HG02943 (cell line): ENCODE results near the gene AGAP1.

Experiments
- ATAC-seq: cut with Tn5 transposase; IDR thresholded peaks from one replicate; pipeline ENCODE4 v1.9.1; 2021; ENCODE audit warnings: mild to moderate bottlenecking, low read depth, moderate library complexity; ENCODE audit not compliant: unreplicated experiment

The AGAP1 gene

DNA sequence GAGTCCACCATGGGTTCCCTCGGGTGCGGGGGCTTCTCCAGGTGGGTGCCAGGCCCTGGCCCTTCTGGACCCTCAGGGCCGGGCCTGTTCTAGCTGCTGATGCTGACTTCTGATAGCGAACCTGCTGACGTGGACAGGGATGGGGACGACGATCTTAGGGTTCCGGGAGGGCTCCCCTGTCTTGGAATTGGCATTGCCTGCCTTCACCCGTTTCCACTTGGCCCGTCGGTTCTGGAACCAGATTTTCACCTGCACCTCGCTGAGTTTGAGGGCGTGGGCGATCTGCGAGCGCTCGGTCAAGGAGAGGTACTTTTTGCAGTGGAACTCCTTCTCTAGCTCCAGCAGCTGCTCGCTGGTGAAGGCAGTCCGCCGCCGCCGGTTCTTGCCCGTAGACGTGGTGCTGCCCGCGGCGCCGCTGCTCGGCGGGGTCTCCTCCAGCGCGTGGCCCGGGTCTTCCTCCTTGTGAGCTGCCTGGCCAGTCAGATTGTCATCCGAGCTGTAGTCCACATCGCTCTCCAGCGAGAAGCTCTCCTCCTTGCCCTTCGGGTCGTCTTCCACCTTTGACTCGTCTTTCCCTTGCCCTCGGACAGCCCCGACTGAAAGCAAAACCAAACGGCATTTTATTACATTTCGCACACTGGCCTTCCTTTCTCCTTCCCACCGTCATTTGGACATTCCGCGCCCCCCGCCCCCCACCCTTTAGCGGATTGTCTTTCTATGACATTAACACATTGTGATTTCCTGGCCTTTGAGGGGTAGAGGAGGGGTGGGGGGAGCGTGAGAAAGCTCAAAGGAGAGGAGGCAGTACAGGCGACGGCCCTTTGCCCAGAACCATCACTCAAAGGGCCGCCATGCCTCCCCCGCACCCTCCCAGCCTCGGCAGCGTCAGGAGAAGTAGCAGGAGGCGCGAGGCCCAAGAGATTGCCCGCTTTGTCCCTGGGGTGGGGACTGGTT, 672.3 kb downstream of the AGAP1 start:
- no peak for ATAC-seq

DNA sequence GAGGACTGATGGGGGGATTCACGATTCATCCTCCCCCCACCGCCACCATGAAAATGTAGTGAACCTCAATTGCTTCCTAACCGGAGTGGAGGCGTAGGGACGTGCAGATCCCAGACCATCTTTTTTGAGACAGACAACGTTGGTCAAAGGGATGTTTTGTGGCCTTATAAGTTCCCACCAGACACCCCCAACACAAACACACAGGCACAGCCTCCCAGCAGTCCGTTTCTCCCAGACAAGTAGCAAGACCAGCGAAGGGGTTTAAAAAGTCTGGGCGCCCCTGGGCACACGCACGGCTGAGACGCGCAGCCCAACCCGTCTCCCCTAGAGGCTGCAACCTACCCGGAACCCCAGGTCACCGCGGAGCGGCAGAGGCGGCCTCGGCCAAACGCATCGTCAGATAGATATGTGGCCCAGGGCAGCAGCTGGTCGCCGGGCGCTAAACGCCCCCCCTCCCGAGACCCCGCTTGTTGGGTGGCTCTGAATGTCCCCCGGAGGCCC, 673.0 kb downstream of the AGAP1 start:
- ATAC-seq = no peak

DNA sequence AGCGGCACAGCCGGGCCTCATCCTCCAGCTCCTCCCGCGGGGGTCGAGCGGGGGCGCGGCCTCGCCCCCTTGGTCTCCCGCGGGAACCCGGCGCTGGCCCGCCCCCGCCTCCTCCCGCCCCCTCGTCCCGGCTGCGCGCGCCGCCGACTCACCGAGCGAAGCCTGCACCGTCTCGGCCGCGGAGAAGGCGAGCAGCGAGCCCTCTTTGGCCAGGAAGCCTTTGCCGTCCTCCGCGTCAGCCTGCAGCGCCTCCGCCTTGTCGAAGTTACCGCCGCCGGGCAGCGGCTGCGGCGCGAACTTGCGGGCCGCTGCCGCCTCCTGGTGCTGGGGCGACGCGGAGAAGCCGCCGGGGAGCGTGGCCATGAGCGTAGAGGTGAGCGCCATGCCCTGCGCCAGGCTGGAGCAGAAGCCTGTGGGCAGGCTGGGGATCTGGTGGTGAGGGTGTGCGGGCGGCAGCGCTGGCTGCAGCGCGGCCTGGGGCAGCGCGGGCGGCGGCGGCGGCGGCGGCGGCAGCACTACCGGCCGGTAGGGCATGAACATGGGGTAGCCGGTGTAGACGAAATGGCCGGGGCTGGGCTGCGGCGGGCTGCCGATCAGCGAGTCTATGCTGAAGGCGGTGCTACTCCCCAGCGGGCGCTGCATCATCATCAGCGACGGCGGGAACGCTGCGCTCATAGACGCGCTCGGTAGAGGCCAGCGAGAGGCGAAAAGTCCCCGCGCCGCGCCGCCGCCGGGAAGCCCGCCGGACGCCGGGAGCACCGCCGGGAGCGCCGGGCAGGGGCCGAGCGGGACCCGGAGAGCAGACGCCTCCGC, 673.7 kb downstream of the AGAP1 start:
- no peak for ATAC-seq

DNA sequence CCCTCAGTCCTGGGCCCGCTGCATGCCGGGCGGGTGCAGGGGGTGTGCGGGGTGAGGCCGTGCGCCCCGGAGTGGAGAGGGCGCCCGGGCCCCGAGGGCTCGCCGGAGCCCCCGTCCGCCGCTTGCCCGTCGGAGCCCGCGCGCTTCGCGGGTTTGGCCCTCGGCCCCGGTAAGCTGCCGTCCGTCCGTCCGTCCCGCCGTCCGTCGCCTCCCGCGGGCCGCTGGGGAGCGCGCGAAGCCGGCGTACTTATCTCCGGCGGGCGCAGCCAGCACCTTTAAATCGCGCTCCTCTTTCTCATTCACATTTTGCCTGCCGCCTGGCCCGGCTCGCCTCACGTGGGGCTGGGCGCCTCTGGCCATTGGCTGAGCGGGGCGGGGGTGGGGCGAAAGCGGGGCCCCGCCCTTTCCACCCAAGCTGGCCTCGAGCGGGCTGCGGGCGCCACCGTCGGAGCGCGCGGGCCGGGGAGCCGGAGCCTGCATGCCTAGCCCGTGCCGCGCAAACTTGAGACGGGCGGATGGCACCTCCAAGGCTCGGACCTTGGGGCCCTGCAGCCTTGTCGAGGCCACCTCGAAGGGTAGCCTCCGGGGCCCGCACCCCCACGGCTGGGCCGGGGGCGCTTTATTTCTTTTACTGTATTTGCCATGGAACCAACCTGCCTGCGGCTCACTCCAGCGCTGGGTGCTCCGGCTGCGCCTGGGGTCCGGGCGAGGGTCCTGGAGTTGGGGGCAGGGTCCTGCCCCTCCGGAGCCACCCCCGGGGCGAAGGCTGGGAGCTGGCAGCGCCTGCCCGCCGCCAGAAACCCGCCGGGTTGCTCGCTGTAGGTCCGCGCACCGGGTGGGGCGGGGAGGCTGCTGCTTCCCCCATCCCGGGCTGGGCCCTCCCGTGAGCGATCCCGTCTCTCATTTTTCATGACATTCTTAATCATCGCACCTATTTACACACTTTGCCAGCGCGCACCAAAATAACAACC, 674.6 kb downstream of the AGAP1 start, which contains the start of gene GBX2:
Gene GBX2 (minus strand): TSS at position 277 of the 971 bp plus-strand sequence. CDS start 415 bp downstream, outside the sequence.
- ATAC-seq = no peak

DNA sequence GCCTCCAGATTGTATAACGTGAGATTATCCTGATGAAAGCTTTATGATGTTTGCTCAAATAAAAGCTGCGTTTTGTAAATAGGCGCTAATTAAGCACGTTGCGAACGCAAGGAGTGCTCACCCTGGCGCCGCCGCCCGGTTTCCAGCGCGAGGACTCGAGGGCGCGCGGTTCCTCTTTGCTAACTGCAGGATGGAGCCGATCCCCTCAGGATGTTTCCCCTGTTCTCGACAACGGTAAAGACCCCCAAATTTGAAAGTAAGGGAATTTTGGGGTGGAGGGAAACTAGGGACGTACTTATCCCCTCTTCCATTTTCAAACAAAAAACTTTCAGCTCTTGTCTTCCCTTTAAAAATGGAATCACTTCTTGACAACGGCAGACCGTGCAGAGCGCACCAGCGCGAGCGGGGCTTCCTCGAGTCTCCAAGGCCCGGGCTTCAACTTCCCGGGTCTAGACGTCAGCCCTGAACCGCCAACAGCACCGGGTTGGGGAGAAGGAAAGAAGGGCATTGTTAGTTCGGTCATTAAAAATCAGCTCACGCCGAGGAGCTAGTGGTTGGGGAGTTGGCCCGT, 675.4 kb downstream of the AGAP1 start:
- no peak for ATAC-seq

GRCh38 chr2:236169741-236170589, 676.1 kb downstream of the AGAP1 start:
- no peak for ATAC-seq

DNA sequence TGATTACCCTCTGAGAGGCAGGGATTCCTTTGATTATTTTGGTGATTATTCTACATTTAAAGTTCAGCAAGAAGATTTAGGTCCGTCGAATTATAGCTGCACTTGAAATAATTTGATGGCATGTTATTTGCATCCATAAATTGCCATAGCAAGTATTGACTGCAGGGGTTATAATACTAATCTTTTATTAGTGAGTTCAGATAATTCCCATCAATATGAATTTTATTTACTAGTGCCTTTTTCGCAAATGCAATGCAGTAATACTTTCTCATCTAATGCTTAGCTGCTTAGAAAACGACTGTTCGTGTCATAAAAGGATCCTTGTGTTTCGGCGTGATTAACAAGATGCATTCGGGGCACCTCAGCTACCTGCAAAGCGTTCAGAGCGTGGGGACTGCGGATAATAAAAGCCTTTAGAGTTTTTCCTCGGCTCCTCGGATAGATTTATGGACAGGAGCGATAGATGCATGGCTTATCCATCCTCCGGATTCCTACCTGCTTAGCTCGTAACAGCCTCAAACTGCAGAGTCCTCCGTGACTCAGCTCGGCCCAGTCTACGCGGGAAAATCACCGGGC, 676.8 kb downstream of the AGAP1 start:
- no peak for ATAC-seq

DNA sequence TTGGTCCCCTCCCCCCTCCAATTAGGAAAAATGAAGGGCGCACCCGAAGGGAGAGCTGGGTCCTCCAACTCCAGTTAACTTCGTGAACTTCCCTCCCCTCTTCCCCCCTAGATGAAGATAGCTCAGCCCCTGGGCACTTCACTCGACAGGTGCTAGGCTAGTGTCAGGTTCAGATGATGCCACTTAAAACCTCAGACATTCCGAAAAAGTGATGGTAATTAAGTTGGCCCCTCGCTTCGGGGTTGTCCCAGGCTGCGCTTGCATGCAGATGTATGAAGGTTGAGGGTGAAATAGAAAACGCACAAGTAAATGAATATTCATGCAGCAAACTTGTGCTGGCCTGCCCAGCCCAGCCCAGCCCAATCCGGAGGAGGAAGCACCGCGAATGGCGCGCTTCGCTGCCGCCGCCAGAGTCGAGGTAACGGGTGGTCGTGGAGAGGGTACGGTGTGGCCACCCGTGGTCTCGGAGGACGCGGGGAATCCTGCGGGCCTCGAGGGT, 677.4 kb downstream of the AGAP1 start:
- no peak for ATAC-seq

- no peak for ATAC-seq
These were observed 677.9 kb downstream of the AGAP1 start for GRCh38 chr2:236171680-236172254.

DNA sequence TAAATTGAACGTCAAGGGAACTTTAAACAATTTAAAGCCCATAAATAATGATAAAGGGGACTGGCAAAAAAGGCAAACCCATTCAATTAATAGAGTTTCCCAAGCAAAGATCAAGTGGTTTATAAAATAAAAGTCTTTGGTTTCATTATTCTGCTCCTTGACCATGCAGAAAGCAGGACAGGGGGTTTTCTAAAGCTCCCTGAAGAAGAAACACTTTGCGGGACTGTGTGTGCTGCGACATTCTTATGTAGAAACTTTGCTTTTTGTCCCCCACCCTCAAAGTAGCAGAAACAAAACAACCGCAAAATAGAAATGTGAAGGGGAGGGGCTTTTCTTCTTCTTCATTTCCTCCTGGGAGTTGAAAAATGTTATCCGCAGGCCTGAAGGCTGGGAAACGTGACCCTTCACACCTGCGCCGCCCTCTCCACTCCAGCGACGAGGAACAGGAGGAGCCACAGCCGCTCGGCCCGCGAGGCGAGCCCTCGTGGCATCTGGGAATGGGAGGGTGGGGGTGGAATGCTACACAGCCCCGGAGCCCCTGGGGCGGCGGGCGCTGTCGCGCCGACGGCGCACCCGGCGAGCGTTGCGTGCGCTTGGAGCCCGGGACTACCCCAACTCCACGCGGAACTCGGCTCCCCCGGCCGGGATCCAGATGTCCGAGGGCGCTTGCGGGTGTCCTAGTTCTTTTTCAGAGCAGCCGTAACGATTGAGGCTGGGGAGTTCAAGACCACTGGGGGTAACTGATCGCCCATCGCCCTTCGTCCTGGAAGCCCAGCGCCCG, 678.6 kb downstream of the AGAP1 start:
- ATAC-seq = no peak

- ATAC-seq = no peak
These were observed 679.3 kb downstream of the AGAP1 start for GRCh38 chr2:236173036-236173728.

- ATAC-seq = no peak
These were observed 680.1 kb downstream of the AGAP1 start for GRCh38 chr2:236173729-236174607.

DNA sequence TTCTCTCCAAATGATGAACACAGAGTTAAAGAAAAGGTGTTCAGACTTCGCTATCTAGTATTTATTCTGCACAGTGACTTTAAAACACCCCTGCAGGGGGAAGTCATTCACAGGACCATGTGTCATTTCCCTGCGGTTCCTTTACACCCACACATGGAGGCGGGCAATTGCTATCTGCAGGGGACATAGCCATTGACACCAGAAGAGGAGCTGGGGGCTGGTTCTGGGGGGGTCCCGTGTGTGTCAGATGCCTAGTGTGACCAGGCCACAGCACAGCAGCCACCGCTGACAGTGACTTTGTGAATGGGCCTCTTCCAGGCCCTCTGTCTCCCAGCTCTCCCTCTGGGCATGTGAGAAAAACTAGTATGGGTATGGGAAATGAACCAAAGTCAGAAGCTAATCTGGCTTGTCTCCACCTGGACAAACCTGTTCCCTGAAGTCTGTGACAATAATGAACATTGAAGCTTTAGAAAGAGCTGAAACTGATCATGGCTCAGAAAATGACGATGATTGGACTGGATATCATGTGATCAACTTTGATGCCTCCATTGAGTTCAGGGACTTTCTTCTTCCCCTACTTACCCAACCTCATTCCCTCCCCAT, 681.8 kb downstream of the AGAP1 start:
- ATAC-seq = no peak

DNA sequence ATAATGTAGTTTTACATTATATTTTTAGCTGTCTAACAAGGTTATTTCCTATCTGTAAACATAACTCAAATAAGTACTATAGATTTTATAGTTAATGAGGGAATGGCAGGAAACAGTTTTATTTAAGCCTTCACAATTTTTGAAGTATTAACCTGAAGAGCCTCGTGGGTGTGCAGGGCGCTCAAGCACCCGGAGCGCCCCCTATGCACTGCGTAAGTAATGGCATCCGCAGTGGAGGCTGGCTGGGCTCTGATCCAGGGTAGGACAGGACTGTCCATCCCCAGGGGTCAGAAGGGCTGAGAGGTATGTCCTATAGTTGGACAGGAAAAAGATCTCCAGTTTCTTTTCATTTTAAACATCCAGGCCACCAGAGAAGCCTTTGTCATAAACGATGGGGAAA, 682.6 kb downstream of the AGAP1 start:
- no peak for ATAC-seq

DNA sequence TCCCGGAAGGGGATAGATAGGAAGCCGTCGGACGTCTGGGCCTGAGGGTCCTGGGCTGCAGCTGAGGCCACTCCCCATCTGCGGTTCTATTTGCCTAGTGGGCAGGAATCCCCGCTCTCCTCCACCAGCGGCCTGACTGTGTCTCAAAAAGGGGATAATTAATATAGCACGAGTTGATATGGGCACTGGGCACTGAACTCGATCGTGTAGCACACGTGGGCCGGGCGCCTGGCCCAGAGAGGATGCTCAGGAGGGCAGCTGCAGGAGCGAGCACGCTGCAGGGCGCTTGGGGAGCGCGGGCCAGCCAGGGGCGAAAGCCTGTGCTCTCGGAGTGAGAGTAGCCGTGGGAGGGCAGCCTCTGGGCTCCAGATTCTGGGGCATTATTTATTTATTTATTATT, 683.1 kb downstream of the AGAP1 start:
- ATAC-seq = no peak
